HCT116 (cell line): ENCODE data around the gene DGKZ. TPM values are rescaled to one million over a fixed set of nuclear protein-coding genes. Genes with fewer than 3 reads are reported as not detected.

ENCODE experiments used
- ATAC-seq: fragments of 200-7000 bp; cut with Tn5 transposase; 2 replicates; pipeline ENCODE4 v1.9.1; 2020; ENCODE audit warnings: mild to moderate bottlenecking, moderate library complexity
- BruUV-seq: library from RNA; stranded (reverse); fragments of 400-500 nt; replicated peaks from 2 replicates; lab custom pipeline; 2021; lab: Mats Ljungman, UMichigan
- CTCF ChIA-PET: fragments of 300-600 bp; sonication (Branson Sonifier 250); formaldehyde crosslinking; loops from one replicate; lab custom pipeline; 2021; ENCODE audit warnings: antibody characterized with exemption; lab: Charles Lee
- POLR2A ChIA-PET: fragments of 300-600, 350-600 bp; sonication (Branson Sonifier 250); formaldehyde crosslinking; loops from one replicate; lab custom pipeline; 2021; ENCODE audit warnings: antibody characterized with exemption; lab: Charles Lee
- RAD21 ChIA-PET, 2 experiments: fragments of 300-600 bp; sonication (Branson Sonifier 250); formaldehyde crosslinking; loops; one replicate each; lab custom pipeline; 2023; ENCODE audit warnings: low total read pairs in 2 of 2; ENCODE audit not compliant: uncharacterized antibody in 2 of 2, unreplicated experiment in 2 of 2, low non-redundant PET in 1 of 2; lab: Charles Lee
- DNase-seq: peaks from one replicate; pipeline ENCODE4 v3.0.0-alpha.2; 2010; ENCODE audit warnings: low read depth, low spot score
- H2AFZ ChIP-seq: fragments of 200-600 bp; shearing (Covaris generic), sonication (generic); 2 replicates; pipeline ENCODE4 v1.6.1; 2017; ENCODE audit warnings: low read depth, mixed run types, mixed read lengths, antibody characterized with exemption, low read length; ENCODE audit not compliant: poor library complexity, severe bottlenecking
- H3K27ac ChIP-seq: 2 replicates; pipeline ENCODE4 v1.5.1; 2012; ENCODE audit warnings: low read depth, low read length
- H3K27me3 ChIP-seq: fragments of 200-600 bp; sonication (generic); 2 replicates; pipeline ENCODE4 v1.6.1; 2016; ENCODE audit warnings: mixed run types, low read length, mixed read lengths; ENCODE audit not compliant: insufficient read depth
- H3K36me3 ChIP-seq, 2 experiments: fragments of 200-500 bp in 1 of 2; fragments of 200-600 bp in 1 of 2; sonication (Bioruptor generic) in 1 of 2; sonication (generic) in 1 of 2; 2 replicates each; pipeline versions ENCODE4 v1.5.1 to v1.6.1; 2014 to 2016; ENCODE audit warnings: low read length in 2 of 2, inconsistent platforms in 1 of 2, mixed read lengths in 1 of 2, mixed run types in 1 of 2; ENCODE audit not compliant: insufficient read depth in 2 of 2, control insufficient read depth in 1 of 2
- H3K4me1 ChIP-seq, 2 experiments: fragments of 200-600 bp in 1 of 2; sonication (generic) in 1 of 2; 2 replicates each; pipeline versions ENCODE4 v1.5.1 to v1.6.1; 2012 to 2017; ENCODE audit warnings: low read length in 2 of 2, inconsistent platforms in 1 of 2, mild to moderate bottlenecking in 1 of 2, mixed read lengths in 1 of 2, mixed run types in 1 of 2, moderate library complexity in 1 of 2; ENCODE audit not compliant: insufficient read depth in 2 of 2, control insufficient read depth in 1 of 2
- H3K4me2 ChIP-seq: fragments of 200-600 bp; sonication (generic); 2 replicates; pipeline ENCODE4 v1.6.1; 2017; ENCODE audit warnings: mixed run types, low read length, mixed read lengths
- H3K4me3 ChIP-seq, 2 experiments: fragments of 200-600 bp in 1 of 2; sonication (generic) in 1 of 2; replicated peaks in 1 of 2; 2 replicates each; pipeline ENCODE4 v1.5.1; 2011 to 2016; ENCODE audit warnings: low read length in 2 of 2, control low read depth in 1 of 2, low read depth in 1 of 2, mild to moderate bottlenecking in 1 of 2, mixed read lengths in 1 of 2, mixed run types in 1 of 2
- H3K79me2 ChIP-seq: fragments of 200-600 bp; sonication (generic); 2 replicates; pipeline ENCODE4 v1.6.1; 2017; ENCODE audit warnings: mild to moderate bottlenecking, mixed run types, low read length, moderate library complexity, mixed read lengths; ENCODE audit not compliant: insufficient read depth
- H3K9ac ChIP-seq: fragments of 200-600 bp; sonication (generic); 2 replicates; pipeline ENCODE4 v1.6.1; 2016; ENCODE audit warnings: low read length, mixed read lengths
- H3K9me2 ChIP-seq: fragments of 200-600 bp; sonication (generic), shearing (Covaris generic); 2 replicates; pipeline ENCODE4 v1.6.1; 2017; ENCODE audit warnings: mixed run types, mild to moderate bottlenecking, moderate library complexity; ENCODE audit not compliant: insufficient read depth
- H3K9me3 ChIP-seq, 2 experiments: fragments of 200-500 bp in 1 of 2; fragments of 200-600 bp in 1 of 2; sonication (Bioruptor generic) in 1 of 2; sonication (generic) in 1 of 2; 2 replicates each; pipeline ENCODE4 v1.6.1; 2014 to 2017; ENCODE audit warnings: low read length in 2 of 2, mixed read lengths in 2 of 2, inconsistent platforms in 1 of 2, low read depth in 1 of 2, mild to moderate bottlenecking in 1 of 2, mixed run types in 1 of 2, moderate library complexity in 1 of 2; ENCODE audit not compliant: control insufficient read depth in 1 of 2, insufficient read depth in 1 of 2
- H4K20me1 ChIP-seq: fragments of 200-600 bp; sonication (generic), shearing (Covaris generic); 2 replicates; pipeline ENCODE4 v1.6.1; 2017; ENCODE audit warnings: mixed run types, mild to moderate bottlenecking, moderate library complexity; ENCODE audit not compliant: insufficient read depth
- ELF1 ChIP-seq: IDR thresholded peaks from 2 replicates; pipeline ENCODE4 v1.6.1; 2012; ENCODE audit warnings: low read depth, borderline replicate concordance
- EZH2 ChIP-seq: fragments of 200-600 bp; sonication (generic); IDR thresholded peaks from 2 replicates; pipeline ENCODE4 v1.6.1; 2017; ENCODE audit warnings: antibody characterized with exemption, mixed run types
- FOSL1 ChIP-seq: IDR thresholded peaks from 2 replicates; pipeline ENCODE4 v1.6.1; 2012; ENCODE audit warnings: low read depth
- JUND ChIP-seq: IDR thresholded peaks from 2 replicates; pipeline ENCODE4 v1.6.1; 2012
- POLR2A ChIP-seq: IDR thresholded peaks from 2 replicates; pipeline ENCODE4 v1.7.0; 2011; ENCODE audit warnings: borderline replicate concordance; ENCODE audit not compliant: insufficient read depth, insufficient read length; ENCODE audit errors: extremely low read depth
- RAD21 ChIP-seq: IDR thresholded peaks from 2 replicates; pipeline ENCODE4 v1.6.1; 2012; ENCODE audit warnings: low read depth, mild to moderate bottlenecking
- SRF ChIP-seq: IDR thresholded peaks from 2 replicates; pipeline ENCODE4 v1.6.1; 2012; ENCODE audit warnings: low read depth
- YY1 ChIP-seq: IDR thresholded peaks from 2 replicates; pipeline ENCODE4 v1.6.1; 2011; ENCODE audit warnings: low read length, low read depth, moderate library complexity, mild to moderate bottlenecking; ENCODE audit not compliant: insufficient replicate concordance; ENCODE audit errors: extremely low read depth
- intact Hi-C: fragments of 100-400 bp; cut with micrococcal nuclease; formaldehyde crosslinking; loops from 2 replicates; pipeline ENCODE4 v1.10.0; 2022
- total RNA-seq: library from RNA; stranded (reverse); gene quantifications from one replicate; pipeline ENCODE4 v1.2.1, GENCODE V29; 2021; ENCODE audit not compliant: unreplicated experiment

The DGKZ gene
- total RNA-seq, 1 experiment from 2014 or later = 70.2 TPM

GRCh38 chr11:46335271-46335670 is 12.0 kb upstream of the DGKZ start:
- RAD21 ChIA-PET = no interaction called here
- Histone ChIP-seq H3K79me2 (no peaks in the 10 kb centered on the region), H2AFZ (no peak overlapping the region), H3K4me2 (no peak overlapping the region), H3K27ac (no peak overlapping the region), H3K9ac (no peak overlapping the region), H3K4me3 (no peak overlapping the region), H3K4me1 (peaks cover 0 to 27% of the 10 kb centered on the region in 2 experiments; a peak in 3 of 4 replicates), H3K9me3 (no peaks in the 10 kb centered on the region), H3K9me2 (no peaks in the 10 kb centered on the region), H3K27me3 (no peaks in the 10 kb centered on the region), H3K36me3 (no peaks in the 10 kb centered on the region), H4K20me1 (no peaks in the 10 kb centered on the region)
- no peak for TF ChIP-seq JUND
- TF ChIP-seq RAD21 = no peak
- no peak for TF ChIP-seq EZH2
- TF ChIP-seq POLR2A = no peak
- TF ChIP-seq FOSL1 = no peak
- POLR2A ChIA-PET = no interaction called here
- ATAC-seq = no peak
- no peak for DNase-seq
- CTCF ChIA-PET = interaction anchor here (0.7 kb wide), 1 partner anchor 1020 kb away, joined by 3 read pairs; no protein-coding TSS in a partner anchor
- BruUV-seq = no TSS peak
- intact Hi-C loops = no loop called here

GRCh38 chr11:46335890-46336562 is 11.2 kb upstream of the DGKZ start:
- Histone ChIP-seq H3K79me2 (no peaks in the 10 kb centered on the region), H2AFZ (no peak overlapping the region), H3K4me1 (peaks cover 0 to 27% of the 10 kb centered on the region in 2 experiments; a peak in 3 of 4 replicates), H3K4me2 (peak overlapping the region; percentile 43), H3K27me3 (no peaks in the 10 kb centered on the region), H3K4me3 (no peak overlapping the region), H3K27ac (no peak overlapping the region), H3K9ac (no peak overlapping the region), H3K9me2 (no peaks in the 10 kb centered on the region), H3K36me3 (no peaks in the 10 kb centered on the region), H3K9me3 (no peaks in the 10 kb centered on the region), H4K20me1 (no peaks in the 10 kb centered on the region)
- TF ChIP-seq SRF = 0 out of 2 replicates have a peak, but pooled peaks have one; percentile 35
- no peak for TF ChIP-seq YY1
- no peak for TF ChIP-seq POLR2A
- no peak for TF ChIP-seq ELF1
- RAD21 ChIA-PET = no interaction called here
- ATAC-seq (0 out of 2 replicates have a peak, but pooled peaks have one; percentile 26), DNase-seq (no peak)
- no TSS peak for BruUV-seq
- POLR2A ChIA-PET = no interaction called here
- CTCF ChIA-PET = no interaction called here
- intact Hi-C loops = no loop called here
